Kidney tubule cell (primary cell): Measurements from ENCODE around the gene PHC2.
A peak's percentile ranks its signal among the peaks of the same experiment; 100 is the strongest.
"Not testable (repeated sequence)": the region's sequence is repeated elsewhere in the genome, so short reads cannot be mapped to it uniquely, and the experiment has no call there.

Experiments used
- DNase-seq: peaks from one replicate; pipeline ENCODE4 v3.0.0-alpha.2; 2018; ENCODE audit warnings: low spot score

Gene PHC2

DNA sequence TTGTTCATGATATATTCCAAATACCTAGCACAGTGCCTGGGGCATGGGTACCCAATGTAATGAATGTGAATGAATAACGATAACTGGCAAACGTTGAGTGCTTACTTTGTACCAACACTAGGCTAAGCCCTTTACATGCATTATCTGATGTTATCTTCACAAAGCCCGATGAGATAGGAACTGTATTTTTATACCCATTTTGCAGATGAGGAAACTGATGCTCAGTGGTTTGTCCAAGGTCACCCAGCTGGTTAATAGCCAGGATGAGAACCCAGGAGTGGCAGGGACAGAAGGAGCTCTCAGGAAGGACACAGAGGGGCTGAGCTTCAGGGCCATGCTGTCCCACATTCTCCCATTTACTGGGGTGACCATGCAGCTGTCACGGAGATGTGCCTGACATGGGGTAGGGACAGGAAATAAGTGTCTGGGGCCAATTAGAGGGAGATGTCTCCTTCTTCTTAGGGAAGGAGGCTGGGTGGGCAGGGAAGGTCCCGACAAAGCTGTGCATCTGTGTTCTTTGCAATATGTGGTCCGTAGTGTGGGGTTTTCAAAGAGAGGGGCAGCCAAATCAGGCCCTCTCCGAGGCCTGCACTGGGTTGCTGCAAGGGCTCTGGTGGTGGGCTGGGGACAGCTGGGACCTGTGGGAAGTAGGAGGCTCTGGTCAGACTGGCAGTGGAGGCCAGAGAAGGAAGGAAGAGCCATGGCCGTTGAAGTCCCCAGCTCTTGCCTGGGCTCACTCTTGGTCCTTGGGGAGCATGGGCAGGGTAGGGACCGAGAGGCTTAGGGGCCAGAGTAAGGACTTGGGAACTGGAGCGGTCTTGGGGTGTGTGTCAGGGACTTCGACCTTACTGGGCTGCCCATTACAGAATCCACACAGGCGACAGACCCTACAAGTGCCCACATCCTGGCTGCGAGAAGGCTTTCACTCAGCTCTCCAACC lies 136.6 kb downstream of the PHC2 start:
- no peak for DNase-seq

DNA sequence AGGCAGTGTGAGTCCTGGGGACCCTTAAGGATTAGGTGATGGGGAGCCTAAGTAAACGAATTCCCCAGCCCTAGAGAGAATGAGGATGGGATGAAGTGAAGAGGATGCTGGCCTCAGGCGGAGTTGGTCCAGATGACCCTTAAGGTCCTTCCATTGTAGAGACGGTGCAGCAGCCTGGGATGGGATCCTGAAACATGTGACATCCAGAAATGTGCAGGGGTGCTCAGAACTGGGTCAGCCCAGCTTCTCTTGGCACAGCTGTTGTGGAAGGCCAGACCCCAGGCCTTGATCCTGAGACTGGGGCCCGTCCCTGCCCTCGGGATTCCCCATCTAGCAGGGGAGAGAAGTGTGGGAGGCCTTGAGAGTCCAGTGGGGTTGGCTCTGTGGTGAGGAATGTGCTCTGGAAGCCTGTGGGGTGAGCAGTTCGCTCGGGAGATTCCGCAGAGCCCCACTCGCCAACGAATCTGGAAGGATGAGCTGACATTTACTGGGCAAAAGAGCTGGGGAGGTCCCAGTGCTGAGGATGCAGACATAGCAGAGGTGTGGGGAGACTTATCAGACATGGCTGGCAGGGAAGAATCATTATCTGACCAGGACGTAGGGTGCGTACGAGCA lies 138.1 kb downstream of the PHC2 start:
- DNase-seq: no peak

DNA sequence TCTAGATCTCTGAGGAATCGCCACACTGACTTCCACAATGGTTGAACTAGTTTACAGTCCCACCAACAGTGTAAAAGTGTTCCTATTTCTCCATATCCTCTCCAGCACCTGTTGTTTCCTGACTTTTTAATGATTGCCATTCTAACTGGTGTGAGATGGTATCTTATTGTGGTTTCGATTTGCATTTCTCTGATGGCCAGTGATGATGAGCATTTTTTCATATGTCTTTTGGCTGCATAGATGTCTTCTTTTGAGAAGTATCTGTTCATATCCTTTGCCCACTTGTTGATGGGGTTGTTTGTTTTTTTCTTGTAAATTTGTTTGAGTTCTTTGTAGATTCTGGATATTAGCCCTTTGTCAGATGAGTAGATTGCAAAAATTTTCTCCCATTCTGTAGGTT lies 140.3 kb downstream of the PHC2 start:
- not testable (repeated sequence) for DNase-seq

DNA sequence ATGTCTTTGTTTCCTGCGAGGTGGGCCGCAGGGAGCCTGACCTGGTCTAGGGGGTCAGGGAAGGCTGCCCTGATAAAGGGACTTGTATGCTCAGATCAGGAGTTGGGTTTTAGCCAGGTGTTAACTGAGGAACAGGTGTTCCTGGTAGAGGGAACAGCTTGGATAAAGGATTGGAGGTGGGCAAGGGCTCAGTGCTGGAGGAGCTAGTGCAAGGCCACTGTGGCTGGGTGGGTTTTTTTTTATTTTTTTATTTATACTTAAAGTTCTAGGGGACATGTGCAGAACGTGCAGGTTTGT lies 141.1 kb downstream of the PHC2 start:
- DNase-seq: no peak

DNA sequence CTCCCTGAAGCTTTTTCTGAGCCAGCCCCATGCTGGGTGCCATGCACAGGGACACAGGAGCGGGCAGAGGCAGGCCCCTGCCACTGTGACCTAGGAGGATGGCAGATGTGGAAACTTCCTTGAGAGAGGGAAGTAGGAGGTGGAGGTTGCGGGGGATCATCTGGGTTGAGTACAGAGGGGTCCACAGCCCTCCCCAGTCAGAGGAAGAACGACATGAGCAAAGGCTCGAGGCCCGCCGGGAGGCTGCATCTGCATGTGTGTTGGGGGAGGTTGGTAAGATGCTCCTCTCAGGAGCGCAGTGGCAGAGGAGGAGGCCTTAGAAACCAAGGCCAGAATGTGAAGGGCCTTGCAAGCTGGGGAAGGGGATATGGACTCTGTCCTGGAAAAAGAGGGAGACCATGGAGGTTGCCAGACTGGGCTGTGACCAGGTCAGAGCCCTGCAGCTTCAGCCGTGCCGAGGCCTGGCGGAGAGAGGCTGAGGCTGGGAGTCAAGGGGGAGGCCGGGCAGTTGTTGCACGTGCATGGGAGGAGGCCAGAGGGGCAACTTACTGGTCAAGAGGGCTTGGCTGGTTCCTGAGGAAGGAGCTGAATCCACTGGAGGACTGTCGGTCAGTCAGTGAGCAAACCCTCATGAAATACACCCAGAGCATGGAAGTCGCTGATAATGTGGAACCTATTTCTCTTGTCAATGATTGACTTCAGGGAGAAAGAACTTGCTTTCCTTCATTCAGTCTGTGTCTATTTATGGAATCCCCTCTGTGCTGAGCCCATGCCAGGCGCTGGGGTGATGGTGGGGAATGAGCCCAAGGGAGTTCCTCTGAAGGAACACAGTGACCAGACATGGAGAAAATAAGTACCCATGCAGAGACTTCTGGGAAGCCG lies 141.7 kb downstream of the PHC2 start:
- DNase-seq: no peak

DNA sequence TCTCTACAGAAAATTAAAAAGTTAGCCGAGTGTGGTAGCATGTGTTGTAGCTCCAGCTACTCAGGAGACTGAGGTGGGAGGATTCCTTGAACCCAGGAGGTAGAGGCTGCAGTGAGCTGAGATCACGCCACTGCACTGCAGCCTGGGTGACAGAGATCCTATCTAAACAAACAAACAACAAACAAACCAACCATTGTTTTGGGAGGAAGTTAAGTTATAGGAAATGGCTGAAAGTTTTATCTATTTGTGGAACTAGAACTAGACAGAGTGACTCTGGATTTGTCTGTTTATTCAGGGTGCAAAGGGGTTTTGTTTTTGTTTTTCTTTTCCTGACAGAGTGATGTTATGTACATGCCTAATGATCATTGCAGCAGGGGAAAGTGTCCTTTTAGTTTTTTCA lies 143.6 kb downstream of the PHC2 start:
- no peak for DNase-seq

DNA sequence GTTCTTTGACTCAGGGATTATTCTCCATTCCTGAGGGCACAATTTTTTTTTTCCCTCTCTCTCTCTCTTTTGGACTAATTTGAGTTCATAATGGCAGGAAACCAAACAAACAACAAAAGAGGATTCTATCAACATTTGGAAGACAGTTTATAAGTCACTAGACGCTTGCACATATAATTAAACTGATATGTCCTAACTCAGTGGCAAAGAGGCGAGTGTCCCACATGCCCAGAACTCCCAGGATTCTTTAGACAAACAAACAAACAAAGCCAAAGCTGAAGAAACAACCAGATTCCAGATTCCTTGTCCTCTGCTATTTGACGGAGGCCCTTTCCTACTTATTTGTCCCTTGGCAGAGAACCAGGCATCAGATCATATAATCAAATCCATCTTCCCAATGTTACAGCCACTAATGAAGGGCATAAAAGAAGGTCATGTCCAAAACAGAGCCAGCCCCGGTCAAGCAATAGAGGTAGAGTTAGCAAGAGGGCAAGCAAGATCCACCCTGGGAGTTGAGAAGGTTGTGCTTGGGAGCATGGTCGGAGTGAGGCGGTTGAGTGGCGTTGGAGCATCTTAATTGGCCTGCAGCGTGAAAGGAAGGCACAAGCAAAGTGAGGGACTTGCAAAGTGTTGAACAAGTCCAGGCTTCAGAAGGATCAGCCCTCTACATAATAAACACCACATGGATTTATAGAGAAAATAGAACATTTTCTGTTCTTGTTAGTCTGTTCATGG lies 144.3 kb downstream of the PHC2 start:
- no peak for DNase-seq

DNA sequence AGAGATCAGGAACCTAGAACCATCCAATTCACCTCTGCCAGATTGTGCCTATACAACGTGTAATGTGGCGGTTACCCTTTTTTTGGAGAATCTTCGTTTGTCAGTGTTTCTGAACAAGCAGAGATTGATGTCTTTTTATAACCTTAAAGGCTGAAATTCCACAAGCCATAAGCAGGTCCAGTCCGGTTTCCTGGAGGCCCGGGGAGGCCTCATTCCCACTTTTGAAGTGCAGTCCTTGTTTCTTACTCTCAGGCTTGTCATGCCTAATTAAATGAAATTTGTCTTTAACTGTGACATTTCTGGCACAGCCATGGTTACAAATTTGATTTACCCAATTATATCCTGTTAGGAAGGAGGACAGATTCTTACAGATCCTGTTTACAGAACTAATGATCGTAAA lies 146.8 kb downstream of the PHC2 start:
- DNase-seq: no peak

DNA sequence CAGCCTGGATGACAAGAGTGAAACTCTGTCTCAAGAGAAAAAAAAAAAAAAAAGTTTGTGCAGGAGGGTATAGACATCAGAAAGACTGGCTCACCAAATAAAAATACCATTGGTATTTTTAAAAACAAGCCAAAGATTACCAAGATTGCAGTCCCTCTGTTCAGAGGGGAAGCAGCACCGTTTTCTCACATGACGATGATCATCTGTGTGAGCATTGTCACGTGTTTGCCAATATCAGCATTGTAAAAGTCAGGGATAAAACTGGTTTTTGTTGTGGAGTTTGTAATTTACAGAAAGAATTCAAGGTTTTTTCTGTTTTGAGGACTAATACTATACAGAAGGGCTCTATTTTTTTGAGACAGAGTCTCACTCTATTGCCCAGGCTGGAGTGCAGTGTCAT lies 148.1 kb downstream of the PHC2 start:
- DNase-seq: no peak

DNA sequence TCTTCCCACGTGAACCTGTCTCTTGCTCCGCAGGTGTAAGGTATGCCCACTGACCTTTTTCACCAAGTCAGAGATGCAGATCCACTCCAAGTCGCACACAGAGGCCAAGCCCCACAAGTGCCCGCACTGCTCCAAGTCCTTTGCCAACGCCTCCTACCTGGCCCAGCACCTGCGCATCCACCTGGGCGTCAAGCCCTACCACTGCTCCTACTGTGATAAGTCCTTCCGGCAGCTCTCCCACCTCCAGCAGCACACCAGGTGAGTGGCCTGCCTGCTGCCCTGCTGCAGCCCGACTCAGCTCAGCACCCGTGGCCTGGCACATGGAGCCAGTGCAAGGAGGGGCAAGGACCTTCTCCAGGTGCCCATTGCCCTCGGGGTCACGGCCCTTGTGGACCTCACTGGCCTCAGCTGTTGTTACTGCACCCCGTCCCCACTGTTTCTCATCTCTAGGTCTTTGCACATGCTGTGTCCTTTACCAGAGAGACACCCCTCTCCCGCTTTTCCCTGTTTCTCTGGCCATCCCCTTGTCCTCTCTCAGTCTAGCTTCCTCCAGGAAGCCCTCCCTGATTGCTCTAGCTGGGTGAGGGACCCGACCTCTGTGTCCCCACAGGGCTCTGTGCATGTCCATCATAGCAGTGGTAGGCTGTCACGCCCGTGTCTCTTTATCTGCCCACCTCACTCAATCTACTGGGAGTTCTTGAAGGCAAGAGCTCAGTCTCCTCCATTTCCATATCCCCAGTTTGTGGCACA lies 149.2 kb downstream of the PHC2 start:
- no peak for DNase-seq

DNA sequence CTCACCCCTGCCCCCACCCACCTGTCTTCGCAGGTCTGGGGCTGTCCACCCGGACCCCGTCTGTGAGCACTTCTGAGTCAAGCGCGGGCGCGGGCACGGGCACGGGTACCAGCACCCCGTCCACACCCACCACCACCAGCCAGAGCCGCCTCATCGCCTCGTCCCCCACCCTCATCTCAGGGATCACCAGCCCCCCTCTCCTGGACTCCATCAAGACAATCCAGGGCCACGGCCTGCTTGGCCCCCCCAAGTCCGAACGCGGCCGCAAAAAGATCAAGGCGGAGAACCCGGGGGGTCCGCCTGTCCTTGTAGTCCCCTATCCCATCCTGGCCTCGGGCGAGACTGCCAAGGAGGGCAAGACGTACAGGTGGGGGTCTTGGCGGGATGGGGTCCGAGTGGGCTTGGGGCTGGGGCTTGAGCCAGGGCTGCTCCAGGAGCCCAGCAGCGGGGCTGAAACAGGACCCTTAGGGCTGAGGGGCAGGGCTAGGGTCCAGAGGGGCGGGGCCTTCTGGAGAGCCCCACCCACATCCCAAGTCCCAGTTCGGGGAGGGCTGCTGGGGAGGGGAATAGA lies 150.7 kb downstream of the PHC2 start:
- DNase-seq: no peak

DNA sequence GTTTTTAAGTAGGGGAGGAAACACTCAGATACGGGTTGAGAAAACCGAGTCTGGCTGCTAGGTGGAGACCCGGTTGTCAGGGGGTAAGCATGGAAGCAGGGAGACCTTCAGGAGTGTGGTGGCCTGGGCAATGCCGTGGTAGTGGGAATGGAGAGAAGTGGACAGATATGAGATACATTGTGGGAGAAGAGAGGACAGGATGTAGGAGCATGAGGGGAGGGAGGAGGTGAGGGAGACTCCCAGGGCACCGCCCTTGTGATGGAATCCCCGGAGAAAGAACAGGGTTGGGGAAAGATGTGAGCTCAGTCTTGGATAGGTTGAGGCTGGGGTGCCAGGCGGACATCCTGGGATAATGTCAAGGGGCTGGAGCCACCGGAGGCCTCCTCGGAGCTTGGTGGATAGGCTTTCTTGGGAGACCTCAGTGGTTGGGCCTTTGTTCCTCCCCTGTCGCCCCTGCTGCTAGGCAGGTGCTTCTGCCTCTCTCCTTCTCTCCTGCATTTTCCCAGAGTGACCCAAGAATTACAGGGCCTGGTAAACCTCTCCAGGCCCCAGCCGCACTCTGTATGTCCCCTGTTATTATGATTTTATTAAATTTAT lies 153.3 kb downstream of the PHC2 start:
- no peak for DNase-seq

DNA sequence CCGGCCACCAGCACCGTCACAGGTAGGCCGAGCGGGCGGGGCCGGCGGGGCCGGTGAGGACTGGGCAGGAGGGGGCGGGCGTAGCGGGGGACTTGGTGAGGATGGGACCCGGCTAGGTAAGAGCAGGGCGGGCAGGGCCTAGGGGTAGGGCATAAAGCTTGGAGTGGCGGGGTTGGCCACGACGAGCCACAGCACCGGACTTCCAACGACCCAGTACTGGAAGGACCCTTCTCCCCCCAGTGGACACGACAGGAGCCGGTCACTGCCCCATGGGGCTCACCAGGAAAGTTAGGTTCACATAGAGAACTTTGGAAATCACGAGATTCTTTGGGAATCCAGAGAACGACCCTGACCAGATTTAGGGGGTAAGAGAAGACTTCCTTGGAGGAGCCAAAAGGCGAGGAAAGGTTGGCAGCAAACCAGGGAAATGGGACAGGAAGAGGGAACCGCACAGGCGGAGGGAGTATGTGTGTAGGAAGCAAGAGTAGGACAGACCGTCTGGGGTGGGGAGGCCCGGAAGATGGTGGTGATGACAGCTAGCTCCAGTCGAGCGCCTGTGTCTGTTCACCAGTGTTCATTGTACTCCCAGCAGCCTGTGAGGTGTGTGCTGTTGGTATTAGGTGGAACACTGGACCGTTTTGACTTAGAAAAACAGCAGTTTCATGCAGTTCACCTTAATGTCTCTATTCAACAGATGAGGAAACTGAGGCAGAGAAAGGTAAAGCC lies 154.2 kb downstream of the PHC2 start:
- DNase-seq: no peak

DNA sequence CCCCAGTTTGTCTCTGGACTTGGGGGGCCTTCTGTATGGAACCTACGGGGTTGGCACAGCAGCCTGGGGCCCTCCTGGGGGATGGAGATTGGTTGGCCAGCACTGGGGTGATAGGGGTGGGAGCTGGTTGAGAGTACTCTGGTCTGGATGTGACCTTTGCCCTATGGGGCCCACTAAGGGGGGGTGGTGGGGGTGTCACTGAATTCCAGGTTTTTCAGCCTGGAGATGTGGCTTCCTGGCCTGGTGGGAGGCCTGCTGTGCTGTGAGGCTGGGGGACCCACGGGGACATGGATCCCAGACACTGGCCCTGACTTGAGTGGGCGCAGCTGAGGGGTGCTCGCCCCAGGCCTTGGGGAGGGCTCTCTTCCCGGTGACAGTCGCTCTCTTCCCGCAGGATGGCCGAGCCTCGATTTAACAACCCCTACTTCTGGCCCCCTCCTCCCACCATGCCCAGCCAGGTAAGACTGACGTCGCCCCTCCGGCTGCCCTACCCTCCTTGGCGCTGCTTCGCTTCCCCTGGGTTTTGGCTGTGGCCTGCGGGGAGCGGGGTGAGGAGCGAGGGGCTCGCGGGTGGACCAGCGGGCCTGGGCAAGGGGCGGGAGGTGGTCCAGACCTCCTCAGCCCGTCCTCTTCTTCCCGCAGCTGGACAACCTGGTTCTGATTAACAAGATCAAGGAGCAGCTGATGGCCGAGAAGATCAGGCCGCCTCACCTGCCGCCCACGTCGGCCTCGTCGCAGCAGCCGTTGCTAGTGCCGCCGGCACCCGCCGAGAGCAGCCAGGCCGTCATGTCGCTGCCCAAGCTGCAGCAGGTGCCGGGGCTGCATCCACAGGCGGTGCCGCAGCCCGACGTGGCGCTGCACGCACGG lies 155.0 kb downstream of the PHC2 start:
- DNase-seq: no peak

DNA sequence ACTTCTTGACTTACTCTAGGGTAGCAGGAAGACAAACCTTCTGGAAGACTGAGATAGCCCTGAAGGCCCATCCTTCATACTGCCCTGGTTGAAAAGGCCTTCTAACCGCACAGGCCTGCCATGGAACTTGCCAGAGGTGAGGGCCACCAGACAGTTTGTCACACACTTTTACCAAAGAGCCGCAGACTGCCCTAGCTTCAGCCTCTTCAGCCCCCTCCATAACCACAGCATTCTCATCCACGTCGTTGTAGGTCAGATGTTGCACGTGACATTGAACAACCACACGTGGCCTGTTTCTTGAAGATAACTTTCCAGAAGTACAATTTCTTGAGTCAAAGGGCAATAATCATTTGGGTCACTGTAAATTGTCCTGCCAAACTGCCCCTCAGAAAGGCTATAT lies 155.7 kb downstream of the PHC2 start:
- no peak for DNase-seq

DNA sequence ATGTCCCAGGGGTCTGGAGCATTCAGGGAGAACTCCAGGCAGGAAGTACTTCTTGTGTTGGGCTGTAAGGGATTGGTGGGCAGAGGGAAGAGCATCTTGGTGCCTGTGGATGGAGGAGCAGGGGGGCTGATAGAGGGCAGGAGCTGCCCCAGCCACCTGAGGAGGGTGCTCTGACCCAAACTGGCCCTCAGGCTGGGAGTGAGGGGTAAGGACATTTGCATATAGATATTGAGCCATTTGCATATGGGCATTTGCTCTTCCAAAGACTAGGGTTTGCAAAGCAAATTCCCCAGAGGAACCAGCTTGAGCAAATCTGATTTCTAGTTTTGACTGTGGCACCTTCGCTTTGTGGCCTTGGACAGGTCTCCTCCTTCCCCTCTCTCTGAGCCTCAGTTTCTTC lies 156.4 kb downstream of the PHC2 start:
- DNase-seq: no peak

DNA sequence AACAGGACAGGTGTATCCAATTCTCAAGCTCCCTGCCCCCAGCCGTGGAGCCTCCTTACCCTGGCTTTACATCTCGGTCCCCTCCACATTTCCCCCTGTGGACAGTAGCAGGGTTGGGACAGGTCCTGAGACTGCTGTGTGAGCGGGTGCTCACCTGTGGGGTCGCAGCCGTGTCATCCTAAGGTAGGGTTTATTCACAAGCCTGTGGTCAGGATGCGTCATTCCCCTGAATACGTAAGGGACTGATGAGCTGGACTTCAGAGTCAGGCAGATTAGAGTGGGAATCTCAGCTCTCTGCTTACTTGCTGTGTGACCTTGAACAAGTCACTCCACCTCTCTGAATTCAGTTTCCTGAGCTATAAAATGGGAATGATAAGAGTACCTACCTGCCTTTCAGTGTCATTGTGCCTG lies 156.9 kb downstream of the PHC2 start:
- peak; percentile 17 for DNase-seq
